SK-N-SH (cell line): ENCODE data around the gene RXYLT1. TPM values are rescaled to one million over a fixed set of nuclear protein-coding genes. Genes with fewer than 3 reads are reported as not detected.

Source experiments
- CTCF ChIA-PET: fragments of 300-600, 350-600 bp; formaldehyde crosslinking; extraction: SDS; loops from one replicate; lab custom pipeline; 2021; lab: Yijun Ruan, JAX
- POLR2A ChIA-PET: fragments of 350-600 bp; sonication (Branson Sonifier 250); formaldehyde crosslinking; extraction: SDS; loops from one replicate; lab custom pipeline; 2020; ENCODE audit warnings: antibody characterized with exemption, inconsistent platforms; lab: Yijun Ruan, JAX
- DNase-seq: peaks from one replicate; pipeline ENCODE4 v3.0.0; 2012
- H2AFZ ChIP-seq: fragments of 200-600 bp; sonication (generic); 2 replicates; pipeline ENCODE4 v1.8.1; 2016; ENCODE audit warnings: antibody characterized with exemption, mild to moderate bottlenecking, low read depth
- H3F3A ChIP-seq: fragments of 200-600 bp; sonication (generic); replicated peaks from 2 replicates; pipeline ENCODE3; 2016; ENCODE audit warnings: antibody characterized with exemption, mild to moderate bottlenecking; ENCODE audit not compliant: insufficient read depth
- H3K27ac ChIP-seq, 2 experiments: fragments of 200-500 bp in 1 of 2; fragments of 200-600 bp in 1 of 2; sonication (Bioruptor generic) in 1 of 2; sonication (generic), shearing (Covaris generic) in 1 of 2; 2 replicates each; pipeline versions ENCODE4 v1.5.1 to v1.6.1; 2014 to 2016; ENCODE audit warnings: low read depth in 2 of 2, inconsistent platforms in 1 of 2, low read length in 1 of 2, mild to moderate bottlenecking in 1 of 2, mixed read lengths in 1 of 2
- H3K27me3 ChIP-seq: fragments of 200-600 bp; sonication (generic), shearing (Covaris generic); 2 replicates; pipeline ENCODE4 v1.6.1; 2016; ENCODE audit warnings: mixed run types; ENCODE audit not compliant: insufficient read depth
- H3K36me3 ChIP-seq, 2 experiments: fragments of 200-500 bp in 1 of 2; fragments of 200-600 bp in 1 of 2; sonication (Bioruptor generic) in 1 of 2; sonication (generic) in 1 of 2; replicated peaks in 1 of 2; 2 replicates each; pipeline versions ENCODE3 to v1.5.1; 2014 to 2016; ENCODE audit warnings: low read length in 1 of 2, mild to moderate bottlenecking in 1 of 2; ENCODE audit not compliant: insufficient read depth in 2 of 2, control insufficient read depth in 1 of 2
- H3K4me1 ChIP-seq, 2 experiments: fragments of 200-500 bp in 1 of 2; fragments of 200-600 bp in 1 of 2; sonication (Bioruptor generic) in 1 of 2; sonication (generic), shearing (Covaris generic) in 1 of 2; 2 replicates each; pipeline versions ENCODE4 v1.5.1 to v1.6.1; 2014 to 2016; ENCODE audit warnings: low read depth in 1 of 2, low read length in 1 of 2, mixed run types in 1 of 2; ENCODE audit not compliant: insufficient read depth in 2 of 2, control insufficient read depth in 1 of 2
- H3K4me2 ChIP-seq: fragments of 200-600 bp; sonication (generic), shearing (Covaris generic); 2 replicates; pipeline ENCODE4 v1.6.1; 2017; ENCODE audit warnings: mixed run types
- H3K4me3 ChIP-seq, 2 experiments: fragments of 200-500 bp in 1 of 2; fragments of 200-600 bp in 1 of 2; sonication (Bioruptor generic) in 1 of 2; sonication (generic), shearing (Covaris generic) in 1 of 2; 2 replicates each; pipeline versions ENCODE4 v1.5.1 to v1.8.1; 2014 to 2016; ENCODE audit warnings: low read depth in 2 of 2, inconsistent platforms in 1 of 2, low read length in 1 of 2, mild to moderate bottlenecking in 1 of 2, mixed read lengths in 1 of 2, moderate library complexity in 1 of 2
- H3K79me2 ChIP-seq: fragments of 200-600 bp; sonication (generic); 2 replicates; pipeline ENCODE4 v1.8.1; 2017; ENCODE audit warnings: mild to moderate bottlenecking; ENCODE audit not compliant: insufficient read depth
- H3K9ac ChIP-seq: fragments of 200-600 bp; sonication (generic); 2 replicates; pipeline ENCODE4 v1.6.1; 2017; ENCODE audit warnings: mixed run types
- H3K9me2 ChIP-seq: fragments of 200-600 bp; sonication (generic); 2 replicates; pipeline ENCODE4 v1.6.1; 2017; ENCODE audit warnings: mixed run types
- H3K9me3 ChIP-seq: fragments of 200-600 bp; sonication (generic); 2 replicates; pipeline ENCODE4 v1.6.1; 2017; ENCODE audit warnings: mixed run types, mild to moderate bottlenecking, moderate library complexity
- H4K20me1 ChIP-seq: fragments of 200-600 bp; sonication (generic); 2 replicates; pipeline ENCODE4 v1.6.1; 2017; ENCODE audit warnings: mild to moderate bottlenecking, mixed run types; ENCODE audit not compliant: insufficient read depth
- EP300 ChIP-seq, 2 experiments: IDR thresholded peaks; 2 replicates each; pipeline versions ENCODE4 v1.4.0 to v1.6.1; 2012; ENCODE audit warnings: borderline replicate concordance in 1 of 2, low read depth in 1 of 2, low read length in 1 of 2
- FOSL2 ChIP-seq: IDR thresholded peaks from 2 replicates; pipeline ENCODE4 v1.4.0; 2012; ENCODE audit warnings: low read depth, mild to moderate bottlenecking, moderate library complexity, borderline replicate concordance
- FOXJ3 ChIP-seq: sonication (generic); formaldehyde crosslinking; IDR thresholded peaks from 2 replicates; pipeline ENCODE4 v1.5.1; 2020; ENCODE audit warnings: mild to moderate bottlenecking, missing genetic modification reagents
- GABPA ChIP-seq: IDR thresholded peaks from 2 replicates; pipeline ENCODE4 v1.4.0; 2012; ENCODE audit warnings: low read depth, mild to moderate bottlenecking
- IRF3 ChIP-seq: fragments of 150-350 bp; IDR thresholded peaks from 2 replicates; pipeline ENCODE4 v1.6.1; 2016; ENCODE audit warnings: mild to moderate bottlenecking, low read depth, low read length
- MXI1 ChIP-seq: IDR thresholded peaks from 2 replicates; pipeline ENCODE4 v1.6.1; 2012; ENCODE audit warnings: mild to moderate bottlenecking, low read depth, low read length, improper control_type of control experiment
- NRF1 ChIP-seq: IDR thresholded peaks from 2 replicates; pipeline ENCODE4 v1.6.1; 2012; ENCODE audit warnings: low read depth, mild to moderate bottlenecking, low read length
- SIN3A ChIP-seq: IDR thresholded peaks from 2 replicates; pipeline ENCODE4 v1.6.1; 2012; ENCODE audit warnings: low read depth, mild to moderate bottlenecking, low read length, moderate library complexity, borderline replicate concordance
- TCF12 ChIP-seq: IDR thresholded peaks from 2 replicates; pipeline ENCODE4 v1.4.0; 2012
- WGBS: methylation state at CpG from one replicate; pipeline ENCODE4 v1.1.6; 2017; ENCODE audit warnings: low lambda C conversion rate; 5-methylcytosine and 5-hydroxymethylcytosine counted together
- polyA plus RNA-seq, 3 experiments: library from polyadenylated mRNA; depleted of rRNA; stranded (reverse); fragments of >200 nt; gene quantifications; 2 replicates each; pipeline ENCODE4 v1.2.3, GENCODE V29; 2012
- TF ChIP-seq, protein P1 (sequence below): IDR thresholded peaks from 2 replicates; pipeline ENCODE4; 2012

RXYLT1 gene
- polyA plus RNA-seq, 1 of the 3 experiments (the other 2 are of a cell fraction), result 10.7 TPM

GRCh38 chr12:63787306-63787705, 7.6 kb downstream of the RXYLT1 start:
- no peaks in the 10 kb centered on the region for H3F3A ChIP-seq
- TF ChIP-seq FOSL2 (peak; percentile 27; the same call in 1 of the 2 replicates), GABPA (no peak), MXI1 (no peak), IRF3 (no peak), TCF12 (0 out of 2 replicates have a peak, but pooled peaks have one; percentile 32), FOXJ3 (no peak)
- CTCF ChIA-PET, result interaction anchor here (1.7 kb wide), 2 partner anchors 15 to 368 kb away, joined by 3 to 5 read pairs; no protein-coding TSS in a partner anchor

GRCh38 chr12:63790608-63790945, 10.9 kb downstream of the RXYLT1 start:
- no peaks in the 10 kb centered on the region; the same call in 1 of the 2 replicates for H3K9me2 ChIP-seq
- no peaks in the 10 kb centered on the region for H4K20me1 ChIP-seq
- no peaks in the 10 kb centered on the region for H3K27me3 ChIP-seq
- no peak overlapping the region for H2AFZ ChIP-seq
- ChIA-PET CTCF (interaction anchor here (1.1 kb wide), 1 partner anchor 11 kb away, joined by 3 read pairs; no protein-coding TSS in a partner anchor), POLR2A (no interaction called here)
- H3K9me3 ChIP-seq, result no peaks in the 10 kb centered on the region
- 95% methylated on average over 4 of the region's 4 CpGs for WGBS
- H3K4me2 ChIP-seq, result no peak overlapping the region
- no peak for DNase-seq
- 0 out of 4 replicates have a peak, but pooled peaks cover 0 to 6% of the 10 kb centered on the region in 2 experiments for H3K4me1 ChIP-seq
- TF ChIP-seq GABPA (no peak), SIN3A (no peak), NRF1 (no peak), EP300 (IDR thresholded peaks at IDR 0.05; ENCODE audit: borderline replicate concordance in 1 of 2, low read depth in 1 of 2, low read length in 1 of 2) (no peak)
- TF ChIP-seq, protein P1, sequence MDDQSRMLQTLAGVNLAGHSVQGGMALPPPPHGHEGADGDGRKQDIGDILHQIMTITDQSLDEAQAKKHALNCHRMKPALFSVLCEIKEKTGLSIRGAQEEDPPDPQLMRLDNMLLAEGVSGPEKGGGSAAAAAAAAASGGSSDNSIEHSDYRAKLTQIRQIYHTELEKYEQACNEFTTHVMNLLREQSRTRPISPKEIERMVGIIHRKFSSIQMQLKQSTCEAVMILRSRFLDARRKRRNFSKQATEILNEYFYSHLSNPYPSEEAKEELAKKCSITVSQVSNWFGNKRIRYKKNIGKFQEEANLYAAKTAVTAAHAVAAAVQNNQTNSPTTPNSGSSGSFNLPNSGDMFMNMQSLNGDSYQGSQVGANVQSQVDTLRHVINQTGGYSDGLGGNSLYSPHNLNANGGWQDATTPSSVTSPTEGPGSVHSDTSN, result no peak
- TF ChIP-seq, all 33 proteins: peak for 0
- Histone ChIP-seq H3K36me3 (peaks cover 34 to 35% of the 10 kb centered on the region in 2 experiments), H3K4me3 (no peak overlapping the region), H3K79me2 (no peaks in the 10 kb centered on the region), H3K9ac (no peak overlapping the region), H3F3A (no peaks in the 10 kb centered on the region), H3K27ac (no peak overlapping the region)

More at GRCh38 chr12:63787306-63787705, 7.6 kb downstream of the RXYLT1 start:
- Histone ChIP-seq H2AFZ (no peak overlapping the region), H3K9me3 (no peaks in the 10 kb centered on the region), H3K4me1 (0 out of 4 replicates have a peak, but pooled peaks cover 0 to 6% of the 10 kb centered on the region in 2 experiments), H3K4me2 (no peak overlapping the region), H3K4me3 (no peak overlapping the region), H3K79me2 (no peaks in the 10 kb centered on the region), H3K27me3 (no peaks in the 10 kb centered on the region), H3K27ac (no peak overlapping the region), H3K9ac (no peak overlapping the region), H3K9me2 (no peaks in the 10 kb centered on the region), H4K20me1 (no peaks in the 10 kb centered on the region), H3K36me3 (peaks cover 58 to 60% of the 10 kb centered on the region in 2 experiments)
- 83% methylated on average over 3 of the region's 3 CpGs for WGBS
- POLR2A ChIA-PET, result no interaction called here
- no peak for DNase-seq
